HCT116 (cell line): ENCODE measurements around the gene RAP1GAP2. TPM values are rescaled to one million over a fixed set of nuclear protein-coding genes. Genes with fewer than 3 reads are reported as not detected.

Experiments used
- ATAC-seq: fragments of 200-7000 bp; cut with Tn5 transposase; 2 replicates; pipeline ENCODE4 v1.9.1; 2020; ENCODE audit warnings: mild to moderate bottlenecking, moderate library complexity
- BruUV-seq: library from RNA; stranded (reverse); fragments of 400-500 nt; replicated peaks from 2 replicates; lab custom pipeline; 2021; lab: Mats Ljungman, UMichigan
- CTCF ChIA-PET: fragments of 300-600 bp; sonication (Branson Sonifier 250); formaldehyde crosslinking; loops from one replicate; lab custom pipeline; 2021; ENCODE audit warnings: antibody characterized with exemption; lab: Charles Lee
- POLR2A ChIA-PET: fragments of 300-600, 350-600 bp; sonication (Branson Sonifier 250); formaldehyde crosslinking; loops from one replicate; lab custom pipeline; 2021; ENCODE audit warnings: antibody characterized with exemption; lab: Charles Lee
- RAD21 ChIA-PET, 2 experiments: fragments of 300-600 bp; sonication (Branson Sonifier 250); formaldehyde crosslinking; loops; one replicate each; lab custom pipeline; 2023; ENCODE audit warnings: low total read pairs in 2 of 2; ENCODE audit not compliant: uncharacterized antibody in 2 of 2, unreplicated experiment in 2 of 2, low non-redundant PET in 1 of 2; lab: Charles Lee
- DNase-seq: peaks from one replicate; pipeline ENCODE4 v3.0.0-alpha.2; 2010; ENCODE audit warnings: low read depth, low spot score
- H2AFZ ChIP-seq: fragments of 200-600 bp; shearing (Covaris generic), sonication (generic); 2 replicates; pipeline ENCODE4 v1.6.1; 2017; ENCODE audit warnings: low read depth, mixed run types, mixed read lengths, antibody characterized with exemption, low read length; ENCODE audit not compliant: poor library complexity, severe bottlenecking
- H3K27ac ChIP-seq: 2 replicates; pipeline ENCODE4 v1.5.1; 2012; ENCODE audit warnings: low read depth, low read length
- H3K27me3 ChIP-seq: fragments of 200-600 bp; sonication (generic); 2 replicates; pipeline ENCODE4 v1.6.1; 2016; ENCODE audit warnings: mixed run types, low read length, mixed read lengths; ENCODE audit not compliant: insufficient read depth
- H3K36me3 ChIP-seq, 2 experiments: fragments of 200-500 bp in 1 of 2; fragments of 200-600 bp in 1 of 2; sonication (Bioruptor generic) in 1 of 2; sonication (generic) in 1 of 2; 2 replicates each; pipeline versions ENCODE4 v1.5.1 to v1.6.1; 2014 to 2016; ENCODE audit warnings: low read length in 2 of 2, inconsistent platforms in 1 of 2, mixed read lengths in 1 of 2, mixed run types in 1 of 2; ENCODE audit not compliant: insufficient read depth in 2 of 2, control insufficient read depth in 1 of 2
- H3K4me1 ChIP-seq, 2 experiments: fragments of 200-600 bp in 1 of 2; sonication (generic) in 1 of 2; 2 replicates each; pipeline versions ENCODE4 v1.5.1 to v1.6.1; 2012 to 2017; ENCODE audit warnings: low read length in 2 of 2, inconsistent platforms in 1 of 2, mild to moderate bottlenecking in 1 of 2, mixed read lengths in 1 of 2, mixed run types in 1 of 2, moderate library complexity in 1 of 2; ENCODE audit not compliant: insufficient read depth in 2 of 2, control insufficient read depth in 1 of 2
- H3K4me2 ChIP-seq: fragments of 200-600 bp; sonication (generic); 2 replicates; pipeline ENCODE4 v1.6.1; 2017; ENCODE audit warnings: mixed run types, low read length, mixed read lengths
- H3K4me3 ChIP-seq, 2 experiments: fragments of 200-600 bp in 1 of 2; sonication (generic) in 1 of 2; replicated peaks in 1 of 2; 2 replicates each; pipeline ENCODE4 v1.5.1; 2011 to 2016; ENCODE audit warnings: low read length in 2 of 2, control low read depth in 1 of 2, low read depth in 1 of 2, mild to moderate bottlenecking in 1 of 2, mixed read lengths in 1 of 2, mixed run types in 1 of 2
- H3K79me2 ChIP-seq: fragments of 200-600 bp; sonication (generic); 2 replicates; pipeline ENCODE4 v1.6.1; 2017; ENCODE audit warnings: mild to moderate bottlenecking, mixed run types, low read length, moderate library complexity, mixed read lengths; ENCODE audit not compliant: insufficient read depth
- H3K9ac ChIP-seq: fragments of 200-600 bp; sonication (generic); 2 replicates; pipeline ENCODE4 v1.6.1; 2016; ENCODE audit warnings: low read length, mixed read lengths
- H3K9me2 ChIP-seq: fragments of 200-600 bp; sonication (generic), shearing (Covaris generic); 2 replicates; pipeline ENCODE4 v1.6.1; 2017; ENCODE audit warnings: mixed run types, mild to moderate bottlenecking, moderate library complexity; ENCODE audit not compliant: insufficient read depth
- H3K9me3 ChIP-seq, 2 experiments: fragments of 200-500 bp in 1 of 2; fragments of 200-600 bp in 1 of 2; sonication (Bioruptor generic) in 1 of 2; sonication (generic) in 1 of 2; 2 replicates each; pipeline ENCODE4 v1.6.1; 2014 to 2017; ENCODE audit warnings: low read length in 2 of 2, mixed read lengths in 2 of 2, inconsistent platforms in 1 of 2, low read depth in 1 of 2, mild to moderate bottlenecking in 1 of 2, mixed run types in 1 of 2, moderate library complexity in 1 of 2; ENCODE audit not compliant: control insufficient read depth in 1 of 2, insufficient read depth in 1 of 2
- H4K20me1 ChIP-seq: fragments of 200-600 bp; sonication (generic), shearing (Covaris generic); 2 replicates; pipeline ENCODE4 v1.6.1; 2017; ENCODE audit warnings: mixed run types, mild to moderate bottlenecking, moderate library complexity; ENCODE audit not compliant: insufficient read depth
- CBX3 ChIP-seq: IDR thresholded peaks from 2 replicates; pipeline ENCODE4 v1.6.1; 2012; ENCODE audit warnings: low read depth
- EZH2 ChIP-seq: fragments of 200-600 bp; sonication (generic); IDR thresholded peaks from 2 replicates; pipeline ENCODE4 v1.6.1; 2017; ENCODE audit warnings: antibody characterized with exemption, mixed run types
- POLR2A ChIP-seq: IDR thresholded peaks from 2 replicates; pipeline ENCODE4 v1.7.0; 2011; ENCODE audit warnings: borderline replicate concordance; ENCODE audit not compliant: insufficient read depth, insufficient read length; ENCODE audit errors: extremely low read depth
- POLR2AphosphoS5 ChIP-seq: IDR thresholded peaks from 2 replicates; pipeline ENCODE4 v1.6.1; 2011; ENCODE audit warnings: mild to moderate bottlenecking, low read depth, low read length, moderate library complexity
- RAD21 ChIP-seq: IDR thresholded peaks from 2 replicates; pipeline ENCODE4 v1.6.1; 2012; ENCODE audit warnings: low read depth, mild to moderate bottlenecking
- SP1 ChIP-seq: IDR thresholded peaks from 2 replicates; pipeline ENCODE4 v1.6.1; 2012; ENCODE audit warnings: low read depth
- SRF ChIP-seq: IDR thresholded peaks from 2 replicates; pipeline ENCODE4 v1.6.1; 2012; ENCODE audit warnings: low read depth
- intact Hi-C: fragments of 100-400 bp; cut with micrococcal nuclease; formaldehyde crosslinking; loops from 2 replicates; pipeline ENCODE4 v1.10.0; 2022
- total RNA-seq: library from RNA; stranded (reverse); gene quantifications from one replicate; pipeline ENCODE4 v1.2.1, GENCODE V29; 2021; ENCODE audit not compliant: unreplicated experiment
- TF ChIP-seq, protein P1 (sequence below): IDR thresholded peaks from 2 replicates; pipeline ENCODE4 v1.6.1; 2012; ENCODE audit warnings: low read depth
- TF ChIP-seq, protein P2 (sequence below), 3 experiments: fragments of 200-600 bp in 1 of 3; sonication (generic) in 1 of 3; IDR thresholded peaks in 2 of 3; conservative IDR thresholded peaks in 1 of 3; 2 replicates each; pipeline ENCODE4 v1.5.1; 2012 to 2017; ENCODE audit warnings: low read depth in 2 of 3, low read length in 2 of 3, antibody characterized with exemption in 1 of 3, borderline replicate concordance in 1 of 3, control low read depth in 1 of 3, mild to moderate bottlenecking in 1 of 3, mixed read lengths in 1 of 3, mixed run types in 1 of 3, moderate library complexity in 1 of 3; ENCODE audit not compliant: insufficient read depth in 1 of 3
- TF ChIP-seq, protein P3 (sequence below): IDR thresholded peaks from 2 replicates; pipeline ENCODE4 v1.6.1; 2012

The RAP1GAP2 gene
- total RNA-seq, 1 experiment from 2014 or later: 54.6 TPM

DNA sequence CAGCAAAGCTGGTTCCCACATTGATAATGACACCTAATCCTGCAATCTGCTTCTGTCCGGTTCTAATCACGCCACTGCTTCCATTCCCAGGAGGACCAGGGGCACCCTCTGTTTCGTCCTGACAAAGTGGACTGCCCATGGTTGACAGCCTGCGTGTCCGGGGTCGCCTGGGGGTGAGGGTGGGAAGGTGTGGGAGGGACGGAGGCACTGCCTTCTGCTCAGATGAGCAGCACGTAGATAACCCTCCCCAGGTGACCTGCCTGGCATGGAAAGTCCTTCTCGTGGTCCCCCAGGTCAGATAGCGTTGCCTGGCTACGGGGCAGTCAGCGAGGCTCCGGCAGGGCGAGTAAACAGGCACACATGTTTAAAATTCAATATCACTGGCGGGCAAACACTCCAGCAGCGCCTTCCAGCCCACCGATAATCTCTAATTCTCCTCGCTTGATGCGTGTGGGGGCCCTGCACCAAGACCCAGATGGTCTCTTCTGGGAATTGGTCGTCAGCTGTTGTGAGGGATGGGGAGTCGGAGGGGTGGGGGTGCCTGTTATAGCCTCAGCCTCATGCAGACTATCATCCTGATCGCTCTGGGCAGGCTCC lies 132.2 kb downstream of the RAP1GAP2 start:
- intact Hi-C loops: no loop called here

DNA sequence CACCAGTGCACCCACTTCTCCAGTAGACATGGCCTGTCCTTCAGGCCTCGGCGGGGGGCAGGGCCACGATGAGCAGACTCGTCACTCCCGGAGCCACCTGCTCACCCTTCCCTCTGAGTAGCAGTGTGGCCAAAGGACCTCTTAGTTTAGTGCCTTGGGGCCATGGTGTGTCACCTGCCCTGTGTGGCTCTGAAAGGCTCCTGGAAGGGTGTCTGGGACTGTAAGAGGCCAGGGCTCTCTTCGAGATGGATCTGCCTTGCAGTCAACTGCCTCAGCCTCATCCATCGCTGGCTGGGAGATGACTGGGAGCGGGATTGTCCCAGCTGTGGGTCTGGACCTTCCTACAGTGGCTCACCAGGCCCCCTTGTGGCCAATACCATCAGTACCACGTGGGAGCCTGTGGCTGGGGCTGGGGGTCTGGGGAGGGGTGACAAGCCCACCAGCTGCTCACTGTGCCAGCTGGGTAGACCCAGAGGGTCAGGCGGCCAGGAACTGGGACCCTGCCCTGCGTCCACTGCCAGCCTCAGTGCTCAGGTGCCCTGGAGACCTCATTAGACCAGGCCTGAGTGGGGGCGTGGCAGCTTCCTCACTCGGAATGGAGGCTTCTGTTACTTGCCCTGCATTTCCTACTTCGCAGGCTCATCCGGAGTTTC lies 133.8 kb downstream of the RAP1GAP2 start:
- no peak overlapping the region for H3K27ac ChIP-seq

More for the DNA sequence above, 132.2 kb downstream of the RAP1GAP2 start:
- RAD21 ChIA-PET: no interaction called here
- Histone ChIP-seq H3K27ac (no peak overlapping the region), H3K9me2 (no peaks in the 10 kb centered on the region), H3K9ac (no peak overlapping the region), H3K9me3 (no peaks in the 10 kb centered on the region), H3K4me3 (no peak overlapping the region), H3K4me1 (peaks cover 0 to 4% of the 10 kb centered on the region in 2 experiments; a peak in 1 of 4 replicates), H3K36me3 (no peaks in the 10 kb centered on the region), H3K79me2 (no peaks in the 10 kb centered on the region), H2AFZ (no peak overlapping the region), H3K4me2 (no peak overlapping the region), H4K20me1 (no peaks in the 10 kb centered on the region), H3K27me3 (no peaks in the 10 kb centered on the region)
- TF ChIP-seq POLR2A (no peak), SP1 (no peak)
- BruUV-seq: no TSS peak
- ATAC-seq (no peak), DNase-seq (no peak)
- CTCF ChIA-PET: no interaction called here
- POLR2A ChIA-PET: no interaction called here

More for the DNA sequence above, 133.8 kb downstream of the RAP1GAP2 start:
- ChIA-PET POLR2A (no interaction called here), RAD21 (interaction anchor here (0.6 to 1.6 kb wide), 5 partner anchors 75 to 104 kb away, joined by 5 to 12 read pairs (median 7); no protein-coding TSS in a partner anchor)
- no peak overlapping the region for H2AFZ ChIP-seq
- H3K36me3 ChIP-seq: no peaks in the 10 kb centered on the region
- no peaks in the 10 kb centered on the region for H3K79me2 ChIP-seq
- H3K4me3 ChIP-seq: no peak overlapping the region
- no peaks in the 10 kb centered on the region for H3K9me3 ChIP-seq
- TF ChIP-seq, protein P1, sequence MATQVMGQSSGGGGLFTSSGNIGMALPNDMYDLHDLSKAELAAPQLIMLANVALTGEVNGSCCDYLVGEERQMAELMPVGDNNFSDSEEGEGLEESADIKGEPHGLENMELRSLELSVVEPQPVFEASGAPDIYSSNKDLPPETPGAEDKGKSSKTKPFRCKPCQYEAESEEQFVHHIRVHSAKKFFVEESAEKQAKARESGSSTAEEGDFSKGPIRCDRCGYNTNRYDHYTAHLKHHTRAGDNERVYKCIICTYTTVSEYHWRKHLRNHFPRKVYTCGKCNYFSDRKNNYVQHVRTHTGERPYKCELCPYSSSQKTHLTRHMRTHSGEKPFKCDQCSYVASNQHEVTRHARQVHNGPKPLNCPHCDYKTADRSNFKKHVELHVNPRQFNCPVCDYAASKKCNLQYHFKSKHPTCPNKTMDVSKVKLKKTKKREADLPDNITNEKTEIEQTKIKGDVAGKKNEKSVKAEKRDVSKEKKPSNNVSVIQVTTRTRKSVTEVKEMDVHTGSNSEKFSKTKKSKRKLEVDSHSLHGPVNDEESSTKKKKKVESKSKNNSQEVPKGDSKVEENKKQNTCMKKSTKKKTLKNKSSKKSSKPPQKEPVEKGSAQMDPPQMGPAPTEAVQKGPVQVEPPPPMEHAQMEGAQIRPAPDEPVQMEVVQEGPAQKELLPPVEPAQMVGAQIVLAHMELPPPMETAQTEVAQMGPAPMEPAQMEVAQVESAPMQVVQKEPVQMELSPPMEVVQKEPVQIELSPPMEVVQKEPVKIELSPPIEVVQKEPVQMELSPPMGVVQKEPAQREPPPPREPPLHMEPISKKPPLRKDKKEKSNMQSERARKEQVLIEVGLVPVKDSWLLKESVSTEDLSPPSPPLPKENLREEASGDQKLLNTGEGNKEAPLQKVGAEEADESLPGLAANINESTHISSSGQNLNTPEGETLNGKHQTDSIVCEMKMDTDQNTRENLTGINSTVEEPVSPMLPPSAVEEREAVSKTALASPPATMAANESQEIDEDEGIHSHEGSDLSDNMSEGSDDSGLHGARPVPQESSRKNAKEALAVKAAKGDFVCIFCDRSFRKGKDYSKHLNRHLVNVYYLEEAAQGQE: no peak
- TF ChIP-seq, protein P2, sequence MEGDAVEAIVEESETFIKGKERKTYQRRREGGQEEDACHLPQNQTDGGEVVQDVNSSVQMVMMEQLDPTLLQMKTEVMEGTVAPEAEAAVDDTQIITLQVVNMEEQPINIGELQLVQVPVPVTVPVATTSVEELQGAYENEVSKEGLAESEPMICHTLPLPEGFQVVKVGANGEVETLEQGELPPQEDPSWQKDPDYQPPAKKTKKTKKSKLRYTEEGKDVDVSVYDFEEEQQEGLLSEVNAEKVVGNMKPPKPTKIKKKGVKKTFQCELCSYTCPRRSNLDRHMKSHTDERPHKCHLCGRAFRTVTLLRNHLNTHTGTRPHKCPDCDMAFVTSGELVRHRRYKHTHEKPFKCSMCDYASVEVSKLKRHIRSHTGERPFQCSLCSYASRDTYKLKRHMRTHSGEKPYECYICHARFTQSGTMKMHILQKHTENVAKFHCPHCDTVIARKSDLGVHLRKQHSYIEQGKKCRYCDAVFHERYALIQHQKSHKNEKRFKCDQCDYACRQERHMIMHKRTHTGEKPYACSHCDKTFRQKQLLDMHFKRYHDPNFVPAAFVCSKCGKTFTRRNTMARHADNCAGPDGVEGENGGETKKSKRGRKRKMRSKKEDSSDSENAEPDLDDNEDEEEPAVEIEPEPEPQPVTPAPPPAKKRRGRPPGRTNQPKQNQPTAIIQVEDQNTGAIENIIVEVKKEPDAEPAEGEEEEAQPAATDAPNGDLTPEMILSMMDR (IDR thresholded peaks at IDR 0.05 in 2 of 3, conservative IDR thresholded peaks at IDR 0.05 in 1 of 3; ENCODE audit: borderline replicate concordance in 1 of 3, insufficient read depth in 1 of 3, low read depth in 2 of 3, low read length in 2 of 3): peak; percentile 72 to 83 (median 75)
- TF ChIP-seq POLR2AphosphoS5 (no peak), CBX3 (no peak), RAD21 (peak; percentile 88), EZH2 (no peak), SRF (no peak)
- TF ChIP-seq, protein P3, sequence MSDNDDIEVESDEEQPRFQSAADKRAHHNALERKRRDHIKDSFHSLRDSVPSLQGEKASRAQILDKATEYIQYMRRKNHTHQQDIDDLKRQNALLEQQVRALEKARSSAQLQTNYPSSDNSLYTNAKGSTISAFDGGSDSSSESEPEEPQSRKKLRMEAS: peak; percentile 67; the same call in 1 of the 2 replicates
- TF ChIP-seq, all 23 proteins: peak for 3
- DNase-seq (peak; percentile 19), ATAC-seq (peak; percentile 94)
- Histone ChIP-seq H3K9ac (no peak overlapping the region), H4K20me1 (no peaks in the 10 kb centered on the region), H3K4me1 (peaks cover 0 to 4% of the 10 kb centered on the region in 2 experiments; a peak in 1 of 4 replicates), H3K27me3 (no peaks in the 10 kb centered on the region), H3K9me2 (no peaks in the 10 kb centered on the region), H3K4me2 (no peak overlapping the region)
- BruUV-seq: no TSS peak
- CTCF ChIA-PET: interaction anchor here (0.6 to 2.4 kb wide), 12 partner anchors 12 to 547 kb away, joined by 3 to 31 read pairs (median 3); no protein-coding TSS in a partner anchor
- intact Hi-C loops: loop anchor here (1.0 kb wide), 2 partner anchors 81 to 102 kb away; no protein-coding TSS in a partner anchor
